HCT116 (cell line): ENCODE data around the gene NRCAM. TPM values are rescaled to one million over a fixed set of nuclear protein-coding genes. Genes with fewer than 3 reads are reported as not detected.

Experiments
- ATAC-seq: fragments of 200-7000 bp; cut with Tn5 transposase; 2 replicates; pipeline ENCODE4 v1.9.1; 2020; ENCODE audit warnings: mild to moderate bottlenecking, moderate library complexity
- BruUV-seq: library from RNA; stranded (reverse); fragments of 400-500 nt; replicated peaks from 2 replicates; lab custom pipeline; 2021; lab: Mats Ljungman, UMichigan
- CTCF ChIA-PET: fragments of 300-600 bp; sonication (Branson Sonifier 250); formaldehyde crosslinking; loops from one replicate; lab custom pipeline; 2021; ENCODE audit warnings: antibody characterized with exemption; lab: Charles Lee
- POLR2A ChIA-PET: fragments of 300-600, 350-600 bp; sonication (Branson Sonifier 250); formaldehyde crosslinking; loops from one replicate; lab custom pipeline; 2021; ENCODE audit warnings: antibody characterized with exemption; lab: Charles Lee
- RAD21 ChIA-PET, 2 experiments: fragments of 300-600 bp; sonication (Branson Sonifier 250); formaldehyde crosslinking; loops; one replicate each; lab custom pipeline; 2023; ENCODE audit warnings: low total read pairs in 2 of 2; ENCODE audit not compliant: uncharacterized antibody in 2 of 2, unreplicated experiment in 2 of 2, low non-redundant PET in 1 of 2; lab: Charles Lee
- DNase-seq: peaks from one replicate; pipeline ENCODE4 v3.0.0-alpha.2; 2010; ENCODE audit warnings: low read depth, low spot score
- H2AFZ ChIP-seq: fragments of 200-600 bp; shearing (Covaris generic), sonication (generic); 2 replicates; pipeline ENCODE4 v1.6.1; 2017; ENCODE audit warnings: low read depth, mixed run types, mixed read lengths, antibody characterized with exemption, low read length; ENCODE audit not compliant: poor library complexity, severe bottlenecking
- H3K27ac ChIP-seq: 2 replicates; pipeline ENCODE4 v1.5.1; 2012; ENCODE audit warnings: low read depth, low read length
- H3K27me3 ChIP-seq: fragments of 200-600 bp; sonication (generic); 2 replicates; pipeline ENCODE4 v1.6.1; 2016; ENCODE audit warnings: mixed run types, low read length, mixed read lengths; ENCODE audit not compliant: insufficient read depth
- H3K36me3 ChIP-seq, 2 experiments: fragments of 200-500 bp in 1 of 2; fragments of 200-600 bp in 1 of 2; sonication (Bioruptor generic) in 1 of 2; sonication (generic) in 1 of 2; 2 replicates each; pipeline versions ENCODE4 v1.5.1 to v1.6.1; 2014 to 2016; ENCODE audit warnings: low read length in 2 of 2, inconsistent platforms in 1 of 2, mixed read lengths in 1 of 2, mixed run types in 1 of 2; ENCODE audit not compliant: insufficient read depth in 2 of 2, control insufficient read depth in 1 of 2
- H3K4me1 ChIP-seq, 2 experiments: fragments of 200-600 bp in 1 of 2; sonication (generic) in 1 of 2; 2 replicates each; pipeline versions ENCODE4 v1.5.1 to v1.6.1; 2012 to 2017; ENCODE audit warnings: low read length in 2 of 2, inconsistent platforms in 1 of 2, mild to moderate bottlenecking in 1 of 2, mixed read lengths in 1 of 2, mixed run types in 1 of 2, moderate library complexity in 1 of 2; ENCODE audit not compliant: insufficient read depth in 2 of 2, control insufficient read depth in 1 of 2
- H3K4me2 ChIP-seq: fragments of 200-600 bp; sonication (generic); 2 replicates; pipeline ENCODE4 v1.6.1; 2017; ENCODE audit warnings: mixed run types, low read length, mixed read lengths
- H3K4me3 ChIP-seq, 2 experiments: fragments of 200-600 bp in 1 of 2; sonication (generic) in 1 of 2; replicated peaks in 1 of 2; 2 replicates each; pipeline ENCODE4 v1.5.1; 2011 to 2016; ENCODE audit warnings: low read length in 2 of 2, control low read depth in 1 of 2, low read depth in 1 of 2, mild to moderate bottlenecking in 1 of 2, mixed read lengths in 1 of 2, mixed run types in 1 of 2
- H3K79me2 ChIP-seq: fragments of 200-600 bp; sonication (generic); 2 replicates; pipeline ENCODE4 v1.6.1; 2017; ENCODE audit warnings: mild to moderate bottlenecking, mixed run types, low read length, moderate library complexity, mixed read lengths; ENCODE audit not compliant: insufficient read depth
- H3K9ac ChIP-seq: fragments of 200-600 bp; sonication (generic); 2 replicates; pipeline ENCODE4 v1.6.1; 2016; ENCODE audit warnings: low read length, mixed read lengths
- H3K9me2 ChIP-seq: fragments of 200-600 bp; sonication (generic), shearing (Covaris generic); 2 replicates; pipeline ENCODE4 v1.6.1; 2017; ENCODE audit warnings: mixed run types, mild to moderate bottlenecking, moderate library complexity; ENCODE audit not compliant: insufficient read depth
- H3K9me3 ChIP-seq, 2 experiments: fragments of 200-500 bp in 1 of 2; fragments of 200-600 bp in 1 of 2; sonication (Bioruptor generic) in 1 of 2; sonication (generic) in 1 of 2; 2 replicates each; pipeline ENCODE4 v1.6.1; 2014 to 2017; ENCODE audit warnings: low read length in 2 of 2, mixed read lengths in 2 of 2, inconsistent platforms in 1 of 2, low read depth in 1 of 2, mild to moderate bottlenecking in 1 of 2, mixed run types in 1 of 2, moderate library complexity in 1 of 2; ENCODE audit not compliant: control insufficient read depth in 1 of 2, insufficient read depth in 1 of 2
- H4K20me1 ChIP-seq: fragments of 200-600 bp; sonication (generic), shearing (Covaris generic); 2 replicates; pipeline ENCODE4 v1.6.1; 2017; ENCODE audit warnings: mixed run types, mild to moderate bottlenecking, moderate library complexity; ENCODE audit not compliant: insufficient read depth
- CBX3 ChIP-seq: IDR thresholded peaks from 2 replicates; pipeline ENCODE4 v1.6.1; 2012; ENCODE audit warnings: low read depth
- CEBPB ChIP-seq: IDR thresholded peaks from 2 replicates; pipeline ENCODE4 v1.6.1; 2012; ENCODE audit warnings: low read depth
- EGR1 ChIP-seq: IDR thresholded peaks from 2 replicates; pipeline ENCODE4 v1.6.1; 2012; ENCODE audit warnings: low read depth
- SRF ChIP-seq: IDR thresholded peaks from 2 replicates; pipeline ENCODE4 v1.6.1; 2012; ENCODE audit warnings: low read depth
- ZNF274 ChIP-seq: fragments of 200-500 bp; sonication (Bioruptor generic); IDR thresholded peaks from 2 replicates; pipeline ENCODE4 v1.6.1; 2014; ENCODE audit warnings: mild to moderate bottlenecking, low read depth, low read length, inconsistent platforms
- intact Hi-C: fragments of 100-400 bp; cut with micrococcal nuclease; formaldehyde crosslinking; loops from 2 replicates; pipeline ENCODE4 v1.10.0; 2022
- total RNA-seq: library from RNA; stranded (reverse); gene quantifications from one replicate; pipeline ENCODE4 v1.2.1, GENCODE V29; 2021; ENCODE audit not compliant: unreplicated experiment
- TF ChIP-seq, protein P1 (sequence below): IDR thresholded peaks from 2 replicates; pipeline ENCODE4 v1.6.1; 2011; ENCODE audit warnings: mild to moderate bottlenecking, low read length, moderate library complexity; ENCODE audit not compliant: insufficient replicate concordance; ENCODE audit errors: extremely low read depth
- TF ChIP-seq, protein P2 (sequence below): IDR thresholded peaks from 2 replicates; pipeline ENCODE4 v1.6.1; 2012
- TF ChIP-seq, protein P3 (sequence below), 3 experiments: fragments of 200-600 bp in 1 of 3; sonication (generic) in 1 of 3; IDR thresholded peaks in 2 of 3; conservative IDR thresholded peaks in 1 of 3; 2 replicates each; pipeline ENCODE4 v1.5.1; 2012 to 2017; ENCODE audit warnings: low read depth in 2 of 3, low read length in 2 of 3, antibody characterized with exemption in 1 of 3, borderline replicate concordance in 1 of 3, control low read depth in 1 of 3, mild to moderate bottlenecking in 1 of 3, mixed read lengths in 1 of 3, mixed run types in 1 of 3, moderate library complexity in 1 of 3; ENCODE audit not compliant: insufficient read depth in 1 of 3

The NRCAM gene
- total RNA-seq, 1 experiment from 2014 or later = 0.15 TPM

DNA sequence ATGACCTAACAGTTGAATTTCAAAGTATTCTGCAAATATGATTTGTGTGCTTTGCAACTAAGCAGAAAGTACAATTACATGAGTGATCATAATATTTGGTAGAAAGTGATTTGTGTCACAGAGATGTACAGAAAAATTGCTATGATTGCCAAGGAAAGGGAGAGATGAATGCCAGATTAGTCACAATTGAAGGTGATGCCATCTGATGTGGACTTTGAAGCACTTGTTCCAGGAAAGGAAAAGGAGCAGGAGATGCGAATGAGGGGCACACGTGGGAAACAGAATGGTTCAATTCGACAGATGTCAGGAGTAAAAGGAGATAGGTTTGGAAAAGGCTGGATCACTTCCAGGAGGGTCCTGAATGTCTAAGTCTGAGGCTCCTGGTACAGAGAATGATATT, 173.0 kb downstream of the NRCAM start:
- Histone ChIP-seq H3K79me2 (no peaks in the 10 kb centered on the region), H4K20me1 (no peaks in the 10 kb centered on the region), H3K27me3 (no peaks in the 10 kb centered on the region)
- no peak for DNase-seq
- TF ChIP-seq, protein P1, sequence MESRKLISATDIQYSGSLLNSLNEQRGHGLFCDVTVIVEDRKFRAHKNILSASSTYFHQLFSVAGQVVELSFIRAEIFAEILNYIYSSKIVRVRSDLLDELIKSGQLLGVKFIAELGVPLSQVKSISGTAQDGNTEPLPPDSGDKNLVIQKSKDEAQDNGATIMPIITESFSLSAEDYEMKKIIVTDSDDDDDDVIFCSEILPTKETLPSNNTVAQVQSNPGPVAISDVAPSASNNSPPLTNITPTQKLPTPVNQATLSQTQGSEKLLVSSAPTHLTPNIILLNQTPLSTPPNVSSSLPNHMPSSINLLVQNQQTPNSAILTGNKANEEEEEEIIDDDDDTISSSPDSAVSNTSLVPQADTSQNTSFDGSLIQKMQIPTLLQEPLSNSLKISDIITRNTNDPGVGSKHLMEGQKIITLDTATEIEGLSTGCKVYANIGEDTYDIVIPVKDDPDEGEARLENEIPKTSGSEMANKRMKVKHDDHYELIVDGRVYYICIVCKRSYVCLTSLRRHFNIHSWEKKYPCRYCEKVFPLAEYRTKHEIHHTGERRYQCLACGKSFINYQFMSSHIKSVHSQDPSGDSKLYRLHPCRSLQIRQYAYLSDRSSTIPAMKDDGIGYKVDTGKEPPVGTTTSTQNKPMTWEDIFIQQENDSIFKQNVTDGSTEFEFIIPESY = no peak
- TF ChIP-seq CBX3 = no peak
- no peak for TF ChIP-seq SRF
- no peak for TF ChIP-seq ZNF274
- TF ChIP-seq, protein P2, sequence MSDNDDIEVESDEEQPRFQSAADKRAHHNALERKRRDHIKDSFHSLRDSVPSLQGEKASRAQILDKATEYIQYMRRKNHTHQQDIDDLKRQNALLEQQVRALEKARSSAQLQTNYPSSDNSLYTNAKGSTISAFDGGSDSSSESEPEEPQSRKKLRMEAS = no peak
- no peak for TF ChIP-seq CEBPB
- TF ChIP-seq, protein P3, sequence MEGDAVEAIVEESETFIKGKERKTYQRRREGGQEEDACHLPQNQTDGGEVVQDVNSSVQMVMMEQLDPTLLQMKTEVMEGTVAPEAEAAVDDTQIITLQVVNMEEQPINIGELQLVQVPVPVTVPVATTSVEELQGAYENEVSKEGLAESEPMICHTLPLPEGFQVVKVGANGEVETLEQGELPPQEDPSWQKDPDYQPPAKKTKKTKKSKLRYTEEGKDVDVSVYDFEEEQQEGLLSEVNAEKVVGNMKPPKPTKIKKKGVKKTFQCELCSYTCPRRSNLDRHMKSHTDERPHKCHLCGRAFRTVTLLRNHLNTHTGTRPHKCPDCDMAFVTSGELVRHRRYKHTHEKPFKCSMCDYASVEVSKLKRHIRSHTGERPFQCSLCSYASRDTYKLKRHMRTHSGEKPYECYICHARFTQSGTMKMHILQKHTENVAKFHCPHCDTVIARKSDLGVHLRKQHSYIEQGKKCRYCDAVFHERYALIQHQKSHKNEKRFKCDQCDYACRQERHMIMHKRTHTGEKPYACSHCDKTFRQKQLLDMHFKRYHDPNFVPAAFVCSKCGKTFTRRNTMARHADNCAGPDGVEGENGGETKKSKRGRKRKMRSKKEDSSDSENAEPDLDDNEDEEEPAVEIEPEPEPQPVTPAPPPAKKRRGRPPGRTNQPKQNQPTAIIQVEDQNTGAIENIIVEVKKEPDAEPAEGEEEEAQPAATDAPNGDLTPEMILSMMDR (IDR thresholded peaks at IDR 0.05 in 2 of 3, conservative IDR thresholded peaks at IDR 0.05 in 1 of 3; ENCODE audit: borderline replicate concordance in 1 of 3, insufficient read depth in 1 of 3, low read depth in 2 of 3, low read length in 2 of 3) = no peak
- no peak for TF ChIP-seq EGR1
- TF ChIP-seq, all 23 proteins: peak for 0
- H3K9me3 ChIP-seq = no peaks in the 10 kb centered on the region
- ChIA-PET RAD21 (no interaction called here), POLR2A (no interaction called here), CTCF (no interaction called here)
- no TSS peak for BruUV-seq
- no peak overlapping the region for H3K4me2 ChIP-seq
- no peak overlapping the region for H2AFZ ChIP-seq
- H3K9me2 ChIP-seq = no peaks in the 10 kb centered on the region
- intact Hi-C loops = no loop called here
- no peaks in the 10 kb centered on the region for H3K4me1 ChIP-seq
- H3K36me3 ChIP-seq = no peaks in the 10 kb centered on the region
- no peak overlapping the region for H3K9ac ChIP-seq
- no peak overlapping the region for H3K27ac ChIP-seq
- ATAC-seq = no peak
- no peak overlapping the region for H3K4me3 ChIP-seq
